Activated naive CD8-positive, alpha-beta T cell treated with anti-CD3 and anti-CD28 coated beads, Interleukin-2, amount 10 ng/mL, durations not matched to agents 7 days and 5 days (primary cell): ENCODE data around the gene TUBGCP3. TPM values are rescaled to one million over a fixed set of nuclear protein-coding genes. Genes with fewer than 3 reads are reported as not detected.

Experiments used
- ATAC-seq: fragments of 150-1000 bp; cut with Tn5 transposase; one replicate; pipeline ENCODE4 v1.10.0; 2021; ENCODE audit warnings: low read depth, moderate library complexity
- POLR2A ChIA-PET: fragments of 350-600 bp; sonication (Branson Sonifier 250); formaldehyde crosslinking; loops from one replicate; lab custom pipeline; 2021; ENCODE audit warnings: antibody characterized with exemption; lab: Charles Lee
- DNase-seq: peaks from one replicate; pipeline ENCODE4 v3.0.0; 2021
- H3K27ac Mint-ChIP-seq: one replicate; pipeline ENCODE4 v1.8.0; 2022; ENCODE audit warnings: mild to moderate bottlenecking, mixed read lengths
- H3K27me3 Mint-ChIP-seq: one replicate; pipeline ENCODE4 v1.8.0; 2022; ENCODE audit warnings: mild to moderate bottlenecking, moderate library complexity, mixed read lengths
- H3K36me3 Mint-ChIP-seq: one replicate; pipeline ENCODE4 v1.8.0; 2021; ENCODE audit warnings: mild to moderate bottlenecking, mixed read lengths
- H3K4me1 Mint-ChIP-seq: one replicate; pipeline ENCODE4 v1.8.0; 2021; ENCODE audit warnings: mixed read lengths
- H3K4me3 Mint-ChIP-seq: one replicate; pipeline ENCODE4 v1.8.0; 2022; ENCODE audit warnings: mild to moderate bottlenecking, moderate library complexity, mixed read lengths
- H3K9me3 Mint-ChIP-seq: one replicate; pipeline ENCODE4 v1.8.0; 2021; ENCODE audit warnings: mixed read lengths
- total RNA-seq, 2 experiments: library from RNA; stranded (reverse); gene quantifications; one replicate each; pipeline ENCODE4 v1.2.3, GENCODE V29; 2021

TUBGCP3 gene
- total RNA-seq, 2 experiments from 2014 or later = 62.4 to 63.3 TPM

GRCh38 chr13:112445411-112446271 is 142.3 kb downstream of the TUBGCP3 start:
- DNase-seq (no peak), ATAC-seq (no peak)
- peaks cover 12% of the 10 kb centered on the region for H3K27me3 Mint-ChIP-seq
- POLR2A ChIA-PET = no interaction called here
- H3K4me1 Mint-ChIP-seq = peaks cover 2% of the 10 kb centered on the region
- H3K4me3 Mint-ChIP-seq = no peak overlapping the region
- H3K27ac Mint-ChIP-seq = no peak overlapping the region
- no peaks in the 10 kb centered on the region for H3K36me3 Mint-ChIP-seq
- no peaks in the 10 kb centered on the region for H3K9me3 Mint-ChIP-seq

GRCh38 chr13:112444416-112445399 is 143.2 kb downstream of the TUBGCP3 start:
- peaks cover 12% of the 10 kb centered on the region for H3K27me3 Mint-ChIP-seq
- peaks cover 2% of the 10 kb centered on the region for H3K4me1 Mint-ChIP-seq
- H3K9me3 Mint-ChIP-seq = no peaks in the 10 kb centered on the region
- H3K27ac Mint-ChIP-seq = no peak overlapping the region
- H3K36me3 Mint-ChIP-seq = no peaks in the 10 kb centered on the region
- H3K4me3 Mint-ChIP-seq = no peak overlapping the region
- ATAC-seq (no peak), DNase-seq (no peak)
- POLR2A ChIA-PET = no interaction called here

GRCh38 chr13:112443995-112444311 is 144.0 kb downstream of the TUBGCP3 start:
- Mint-ChIP-seq H3K36me3 (no peaks in the 10 kb centered on the region), H3K9me3 (no peaks in the 10 kb centered on the region), H3K27ac (no peak overlapping the region), H3K4me1 (peaks cover 2% of the 10 kb centered on the region), H3K4me3 (no peak overlapping the region), H3K27me3 (peaks cover 12% of the 10 kb centered on the region)
- ATAC-seq (peak; percentile 68), DNase-seq (peak; percentile 75)
- POLR2A ChIA-PET = no interaction called here

- Mint-ChIP-seq H3K4me3 (no peak overlapping the region), H3K9me3 (peaks cover under 1% of the 10 kb centered on the region)
- POLR2A ChIA-PET = no interaction called here
These were observed 144.6 kb downstream of the TUBGCP3 start for GRCh38 chr13:112443191-112443994.

GRCh38 chr13:112442483-112443090 is 145.4 kb downstream of the TUBGCP3 start:
- H3K4me3 Mint-ChIP-seq = no peak overlapping the region
- ATAC-seq = no peak
- no peaks in the 10 kb centered on the region for H3K36me3 Mint-ChIP-seq
- H3K9me3 Mint-ChIP-seq = peaks cover 4% of the 10 kb centered on the region
- peaks cover 2% of the 10 kb centered on the region for H3K4me1 Mint-ChIP-seq
- POLR2A ChIA-PET = no interaction called here
- H3K27ac Mint-ChIP-seq = no peak overlapping the region
- H3K27me3 Mint-ChIP-seq = peaks cover 16% of the 10 kb centered on the region
- no peak for DNase-seq

More at GRCh38 chr13:112443191-112443994, 144.6 kb downstream of the TUBGCP3 start:
- peak; percentile 39 for ATAC-seq
- H3K27me3 Mint-ChIP-seq = peaks cover 13% of the 10 kb centered on the region
- no peaks in the 10 kb centered on the region for H3K36me3 Mint-ChIP-seq
- peaks cover 2% of the 10 kb centered on the region for H3K4me1 Mint-ChIP-seq
- H3K27ac Mint-ChIP-seq = no peak overlapping the region
- DNase-seq = no peak

GRCh38 chr13:112441779-112442310 is 146.1 kb downstream of the TUBGCP3 start:
- POLR2A ChIA-PET = no interaction called here
- Mint-ChIP-seq H3K36me3 (no peaks in the 10 kb centered on the region), H3K27me3 (peaks cover 16% of the 10 kb centered on the region), H3K4me3 (no peak overlapping the region), H3K27ac (no peak overlapping the region), H3K9me3 (peaks cover 4% of the 10 kb centered on the region), H3K4me1 (peaks cover 2% of the 10 kb centered on the region)
- DNase-seq (no peak), ATAC-seq (no peak)

GRCh38 chr13:112441226-112441625 is 146.7 kb downstream of the TUBGCP3 start:
- peaks cover 16% of the 10 kb centered on the region for H3K27me3 Mint-ChIP-seq
- no peak overlapping the region for H3K27ac Mint-ChIP-seq
- DNase-seq = no peak
- POLR2A ChIA-PET = no interaction called here
- peaks cover 2% of the 10 kb centered on the region for H3K4me1 Mint-ChIP-seq
- peaks cover 4% of the 10 kb centered on the region for H3K9me3 Mint-ChIP-seq
- H3K4me3 Mint-ChIP-seq = no peak overlapping the region
- no peaks in the 10 kb centered on the region for H3K36me3 Mint-ChIP-seq
- ATAC-seq = no peak

GRCh38 chr13:112438515-112438914 is 149.4 kb downstream of the TUBGCP3 start:
- H3K27me3 Mint-ChIP-seq = peaks cover 11% of the 10 kb centered on the region
- DNase-seq (no peak), ATAC-seq (no peak)
- no peaks in the 10 kb centered on the region for H3K36me3 Mint-ChIP-seq
- no peak overlapping the region for H3K4me3 Mint-ChIP-seq
- no peak overlapping the region for H3K27ac Mint-ChIP-seq
- peaks cover 5% of the 10 kb centered on the region for H3K9me3 Mint-ChIP-seq
- POLR2A ChIA-PET = no interaction called here
- peaks cover 2% of the 10 kb centered on the region for H3K4me1 Mint-ChIP-seq

GRCh38 chr13:112438094-112438493 is 149.9 kb downstream of the TUBGCP3 start:
- POLR2A ChIA-PET = no interaction called here
- peaks cover 5% of the 10 kb centered on the region for H3K9me3 Mint-ChIP-seq
- ATAC-seq (no peak), DNase-seq (no peak)
- H3K27ac Mint-ChIP-seq = no peak overlapping the region
- H3K4me3 Mint-ChIP-seq = no peak overlapping the region
- peaks cover 7% of the 10 kb centered on the region for H3K27me3 Mint-ChIP-seq
- H3K4me1 Mint-ChIP-seq = no peaks in the 10 kb centered on the region
- no peaks in the 10 kb centered on the region for H3K36me3 Mint-ChIP-seq

- DNase-seq = no peak
These were observed 152.0 kb downstream of the TUBGCP3 start for GRCh38 chr13:112435973-112436372.

More at GRCh38 chr13:112435973-112436372, 152.0 kb downstream of the TUBGCP3 start:
- Mint-ChIP-seq H3K4me3 (no peak overlapping the region), H3K27me3 (peaks cover 6% of the 10 kb centered on the region), H3K27ac (no peak overlapping the region), H3K9me3 (peaks cover 5% of the 10 kb centered on the region), H3K36me3 (no peaks in the 10 kb centered on the region), H3K4me1 (no peaks in the 10 kb centered on the region)
- no peak for ATAC-seq
- POLR2A ChIA-PET = no interaction called here
